ENCODE results near the gene STXBP6.
"Not testable (repeated sequence)": the region's sequence is repeated elsewhere in the genome, so short reads cannot be mapped to it uniquely, and the experiment has no call there.

The STXBP6 gene

DNA sequence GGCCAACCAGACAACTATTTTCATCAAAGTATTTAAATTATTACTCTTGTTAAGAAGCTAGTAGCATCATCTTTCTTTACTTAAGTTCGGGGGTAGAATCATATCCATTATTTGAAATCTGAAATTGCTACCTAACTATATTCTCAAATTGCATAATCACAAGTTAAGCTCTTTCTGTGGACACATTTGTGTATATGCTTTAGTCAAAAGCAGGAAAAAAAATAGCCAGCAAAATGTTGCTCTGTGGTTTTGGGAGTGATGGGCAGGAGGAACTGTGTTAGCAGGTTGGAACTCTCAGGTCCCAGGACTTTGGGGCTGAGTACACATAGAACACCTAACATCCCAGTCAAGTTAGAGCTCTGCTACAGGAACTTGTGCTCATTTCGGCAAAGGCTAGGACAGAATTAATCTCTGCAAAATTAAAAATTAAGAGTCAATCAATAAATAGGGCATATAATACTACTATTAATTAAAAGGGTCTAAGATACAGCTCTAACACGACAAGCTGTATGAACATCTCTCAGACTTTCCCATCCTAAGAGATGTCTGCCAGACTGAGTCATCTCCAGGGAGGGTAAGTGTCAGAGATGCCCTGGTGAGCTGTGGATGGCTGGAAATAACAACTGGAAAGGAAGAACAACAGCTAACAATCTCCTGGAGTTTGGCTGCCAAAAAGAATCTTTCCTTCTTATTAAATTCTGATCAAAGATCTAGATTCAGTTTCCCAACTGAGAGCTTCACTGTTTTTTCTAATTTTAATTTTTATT is 212.5 kb downstream of the STXBP6 start:
- DNase-seq (ENCODE audit: low spot score) (peak; percentile 18), FAIRE-seq (no peak)

DNA sequence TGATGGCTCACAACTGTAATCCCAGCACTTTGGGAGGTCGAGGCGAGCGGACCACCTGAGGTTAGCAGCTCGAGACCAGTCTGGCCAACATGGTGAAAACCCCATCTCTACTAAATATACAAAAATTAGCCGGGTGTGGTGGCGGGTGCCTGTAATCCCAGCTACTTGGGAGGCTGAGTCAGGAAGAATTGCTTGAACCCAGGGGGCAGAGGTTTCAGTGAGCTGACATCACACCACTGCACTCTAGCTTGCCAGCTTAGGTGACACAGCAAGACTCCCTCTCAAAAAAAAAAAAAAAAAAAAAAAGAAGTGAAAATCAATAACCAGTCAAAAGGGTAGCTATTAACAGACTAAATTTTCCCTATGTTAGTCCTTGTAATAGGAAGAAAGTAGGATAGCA is 213.6 kb downstream of the STXBP6 start:
- not testable (repeated sequence) for DNase-seq (ENCODE audit: low spot score); FAIRE-seq

DNA sequence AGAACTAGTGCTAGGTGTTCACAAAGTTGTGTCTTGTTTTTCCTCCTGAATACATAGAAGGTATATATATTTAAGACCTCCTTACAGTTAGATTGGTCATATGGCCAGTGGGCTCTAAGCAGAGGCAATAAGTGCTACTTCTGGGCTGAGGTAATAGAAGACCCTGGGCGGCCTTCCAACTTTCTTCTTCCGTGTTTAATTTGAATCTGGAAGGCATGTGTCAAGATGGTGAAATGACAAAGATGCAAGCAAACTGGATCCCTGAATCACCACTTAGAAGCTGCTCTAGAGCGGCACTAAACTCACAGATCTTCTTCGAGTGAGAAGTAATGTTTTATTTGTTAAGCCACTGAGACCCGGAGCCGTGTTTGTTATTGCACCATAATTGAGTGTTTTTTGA is 215.0 kb downstream of the STXBP6 start:
- FAIRE-seq = no peak

DNA sequence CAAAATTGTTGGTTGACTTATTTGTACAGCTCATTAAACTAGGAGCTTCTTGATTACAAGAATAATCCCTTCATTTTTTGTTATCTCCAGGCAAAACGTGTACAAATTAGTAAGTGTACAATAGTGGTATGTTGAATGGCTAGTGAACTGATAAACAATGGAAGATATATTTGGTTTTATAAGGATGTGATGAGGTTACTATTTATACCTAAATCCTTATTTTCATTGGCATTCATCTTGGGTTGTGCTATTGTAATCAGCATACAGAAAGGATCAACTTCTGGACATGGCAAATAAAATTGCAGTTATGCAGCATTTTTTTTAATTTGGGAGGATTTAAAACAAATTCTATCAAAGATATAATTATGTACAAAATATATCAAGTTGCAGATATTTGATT is 216.6 kb downstream of the STXBP6 start:
- FAIRE-seq = no peak
- no peak for DNase-seq (ENCODE audit: low spot score)

More for the DNA sequence above, 215.0 kb downstream of the STXBP6 start:
- DNase-seq (ENCODE audit: low spot score) = no peak

DNA sequence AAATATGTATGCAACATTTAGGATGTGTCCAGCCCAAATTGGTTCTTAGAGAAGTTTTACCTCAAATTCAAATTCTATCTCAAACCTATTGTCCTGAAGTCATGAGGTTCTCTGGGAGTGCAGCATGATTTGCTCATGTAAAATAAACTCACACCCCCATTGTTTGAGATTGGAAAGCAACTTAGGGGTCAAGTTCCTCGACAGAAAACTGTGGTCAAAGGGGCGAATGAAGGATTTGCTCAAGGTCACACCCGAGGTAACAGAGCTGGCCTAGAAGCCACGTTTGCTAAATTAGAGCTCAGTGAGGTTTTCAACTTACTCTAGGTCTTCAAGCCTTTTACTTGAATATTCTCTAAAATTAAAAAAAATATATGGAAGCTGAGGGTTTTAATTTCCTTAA is 218.3 kb downstream of the STXBP6 start:
- no peak for DNase-seq (ENCODE audit: low spot score)
- no peak for FAIRE-seq

DNA sequence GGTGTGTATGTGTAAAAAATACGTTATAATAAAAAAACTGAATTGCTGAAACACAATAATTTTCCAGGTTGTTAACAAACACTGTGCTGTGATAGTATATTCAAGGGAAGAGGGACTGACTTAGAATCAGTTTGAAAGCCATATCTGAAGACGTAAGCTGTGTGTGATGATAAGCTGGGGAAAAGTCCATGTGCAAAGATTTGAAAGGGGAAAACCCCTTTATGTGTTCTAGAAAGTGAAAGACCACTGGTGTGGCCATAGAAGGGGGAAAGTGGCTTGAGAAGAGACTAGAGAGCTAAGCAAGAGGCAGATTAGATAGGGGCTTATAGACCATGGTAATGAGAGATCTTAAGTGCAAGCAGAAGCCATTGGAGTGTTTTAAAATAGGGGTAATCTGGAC is 220.1 kb downstream of the STXBP6 start:
- DNase-seq (ENCODE audit: low spot score) (no peak), FAIRE-seq (no peak)

DNA sequence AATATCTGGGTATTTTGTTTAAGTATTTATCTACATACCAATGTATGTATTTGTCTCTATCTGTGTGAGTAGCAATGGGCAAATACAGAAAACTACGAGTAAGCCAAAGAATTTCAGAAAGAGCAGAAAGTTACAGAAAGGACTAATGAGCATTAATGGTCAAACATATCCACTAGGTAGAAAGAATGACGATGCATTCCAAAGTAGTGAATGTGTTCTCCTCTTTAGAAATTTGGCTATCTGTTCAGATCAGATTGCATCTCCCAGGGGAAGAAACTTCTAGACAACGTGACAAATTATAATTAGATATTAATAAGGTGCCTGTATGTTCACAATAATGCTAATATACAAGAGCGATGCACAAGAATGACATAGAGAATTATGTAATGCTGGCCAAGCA is 221.5 kb downstream of the STXBP6 start:
- FAIRE-seq (no peak), DNase-seq (ENCODE audit: low spot score) (no peak)

DNA sequence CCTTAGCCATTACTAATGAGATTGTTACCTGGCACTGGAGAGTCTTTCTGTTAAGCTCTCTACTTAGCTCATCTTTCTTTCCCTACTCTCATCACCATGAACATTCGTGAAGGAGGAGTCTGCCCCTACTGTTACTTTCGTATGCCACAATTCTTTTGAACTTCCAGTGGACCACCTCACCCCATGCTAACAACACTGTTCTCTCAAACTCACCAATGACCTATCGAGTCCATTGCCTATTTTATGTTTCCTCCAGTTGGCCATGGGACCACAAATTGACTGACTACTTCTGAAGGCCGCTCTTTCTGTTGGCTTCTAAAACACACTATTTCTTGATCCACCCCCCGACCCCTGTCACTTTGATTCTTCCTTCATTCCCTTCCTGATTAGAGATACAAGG is 223.6 kb downstream of the STXBP6 start:
- no peak for FAIRE-seq

DNA sequence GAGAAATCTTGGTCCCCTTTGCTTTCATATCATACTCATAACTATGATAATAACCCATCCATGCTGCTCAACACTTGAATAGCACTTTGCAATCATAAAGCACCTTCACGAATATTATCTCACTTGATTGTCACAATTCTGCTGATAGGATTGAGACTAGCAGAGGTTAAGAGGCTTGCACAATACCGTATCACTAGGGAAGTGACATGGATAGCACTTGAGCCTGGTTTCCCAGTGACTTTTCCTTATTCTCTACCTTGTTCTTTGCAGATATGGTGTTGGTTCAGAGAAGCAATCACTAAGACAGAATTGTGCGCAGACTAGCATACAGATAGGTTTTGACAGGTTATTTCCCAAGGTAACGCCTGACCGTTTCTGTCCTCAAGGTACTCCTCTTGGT is 229.3 kb downstream of the STXBP6 start:
- DNase-seq (ENCODE audit: low spot score) = no peak
- FAIRE-seq = no peak

More for the DNA sequence above, 223.6 kb downstream of the STXBP6 start:
- DNase-seq (ENCODE audit: low spot score) = no peak

DNA sequence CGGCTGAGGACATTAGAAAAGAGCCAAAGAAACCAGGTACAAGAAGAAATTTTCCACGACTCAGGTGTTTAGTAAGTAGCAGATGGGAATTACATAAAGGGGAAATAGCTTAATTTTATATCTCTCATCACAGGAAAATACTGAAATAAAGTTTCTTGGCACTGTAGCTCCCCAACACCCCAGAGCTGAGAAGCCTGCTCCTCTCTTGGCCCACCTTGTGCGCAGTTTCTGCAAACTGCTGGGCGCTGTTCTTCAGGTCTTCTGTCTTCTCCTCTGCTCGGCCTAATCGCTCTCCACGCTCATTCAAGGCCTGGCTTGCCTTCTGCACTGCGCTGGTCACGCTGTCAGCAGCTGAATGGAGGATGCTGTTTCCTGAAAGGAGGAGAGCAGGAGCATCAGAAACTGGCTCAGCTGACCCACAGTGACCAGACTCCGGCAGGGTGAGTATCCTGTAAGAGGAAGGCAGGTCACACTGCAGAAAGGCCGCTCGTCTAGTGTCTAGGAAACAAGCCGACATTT is 231.1 kb downstream of the STXBP6 start:
- no peak for DNase-seq (ENCODE audit: low spot score)
- FAIRE-seq = no peak

DNA sequence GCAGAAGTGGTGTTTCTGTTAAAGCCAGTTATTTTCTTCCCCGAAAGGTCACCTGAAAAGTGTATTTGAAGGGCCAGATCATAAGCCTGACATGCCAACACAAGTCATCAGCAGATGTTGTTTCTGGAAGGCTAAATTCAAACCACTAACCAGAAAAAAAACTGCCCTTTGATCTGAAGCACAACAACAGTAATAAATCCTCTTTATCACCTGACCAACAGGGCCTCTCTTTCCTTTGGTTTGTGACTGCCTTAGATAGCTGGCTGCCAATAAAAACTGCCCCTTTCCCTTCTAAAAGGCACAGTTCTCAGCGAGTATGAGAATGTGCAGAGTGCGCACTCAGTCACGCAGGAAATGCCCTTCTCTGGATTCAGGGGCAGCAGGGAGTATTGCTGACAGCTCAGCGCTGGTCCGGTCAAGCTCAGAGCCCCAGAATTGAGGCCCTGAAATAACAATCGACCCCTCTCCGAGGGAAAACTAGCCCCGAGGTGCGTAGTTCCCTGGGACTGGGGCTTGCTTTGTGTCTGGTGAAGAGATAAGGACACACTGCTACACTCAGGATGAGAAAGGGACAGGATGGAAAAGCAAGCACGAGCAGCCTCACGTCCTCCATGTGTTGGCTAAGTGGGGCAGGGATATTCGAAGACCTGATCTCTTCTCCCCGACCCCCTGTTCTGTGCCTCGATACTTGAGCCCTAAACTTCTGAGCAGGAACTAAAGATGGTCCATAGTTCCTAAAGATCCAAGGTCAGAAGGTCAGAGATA is 231.7 kb downstream of the STXBP6 start:
- FAIRE-seq (no peak), DNase-seq (ENCODE audit: low spot score) (no peak)

DNA sequence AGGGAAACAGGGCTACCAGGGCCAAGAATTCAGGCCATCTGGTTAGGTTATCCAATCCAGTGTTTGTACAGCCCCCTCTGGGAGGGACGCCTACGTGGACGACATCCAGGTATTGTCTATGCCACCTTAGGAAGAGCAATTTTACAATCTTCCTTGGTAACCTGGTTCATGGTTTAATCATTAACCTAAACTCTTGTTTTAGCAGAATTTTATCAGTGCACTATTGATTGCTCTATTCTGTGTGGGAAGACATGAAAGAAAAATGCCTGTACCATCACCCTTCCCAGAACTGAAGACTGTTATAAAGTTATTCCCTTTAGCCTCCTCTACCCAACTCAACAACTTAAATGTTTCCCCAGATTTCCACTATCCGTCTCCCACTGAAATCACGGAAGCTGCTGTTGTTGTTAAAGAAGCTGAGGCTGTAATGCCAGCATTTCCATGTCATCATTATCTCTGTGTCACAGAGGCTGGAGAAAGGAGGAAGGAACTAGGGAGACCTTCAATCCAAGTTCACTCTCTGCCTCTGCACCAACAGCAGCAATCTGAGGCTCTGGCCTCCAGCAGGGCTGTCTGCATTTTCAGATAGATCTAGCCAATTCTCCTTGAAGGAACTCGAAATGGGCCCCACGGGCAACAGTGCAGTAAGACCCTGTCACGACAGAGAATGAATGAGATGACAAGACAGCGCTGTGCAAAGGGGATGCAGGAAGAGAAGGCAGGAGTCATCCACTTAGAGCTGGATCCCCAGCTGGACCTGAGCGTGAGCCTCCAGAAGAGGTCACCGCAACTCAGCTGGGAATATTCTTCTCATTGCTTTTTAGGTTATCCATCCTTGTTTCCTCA is 232.5 kb downstream of the STXBP6 start:
- DNase-seq (ENCODE audit: low spot score) = no peak
- no peak for FAIRE-seq

DNA sequence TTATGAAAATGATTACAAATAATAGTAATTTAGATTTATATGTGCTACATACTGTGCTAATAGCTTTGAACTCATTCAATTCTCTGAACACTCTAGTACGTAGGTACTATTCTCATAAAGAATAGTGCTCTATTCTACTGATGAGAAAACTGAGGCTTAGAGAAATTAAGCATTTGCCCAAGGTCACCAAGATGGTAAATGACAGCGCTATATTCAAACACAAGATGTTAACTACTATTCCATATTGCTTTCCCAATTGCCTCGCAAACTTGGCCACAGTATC is 233.1 kb downstream of the STXBP6 start:
- DNase-seq (ENCODE audit: low spot score) = no peak
- FAIRE-seq = no peak

DNA sequence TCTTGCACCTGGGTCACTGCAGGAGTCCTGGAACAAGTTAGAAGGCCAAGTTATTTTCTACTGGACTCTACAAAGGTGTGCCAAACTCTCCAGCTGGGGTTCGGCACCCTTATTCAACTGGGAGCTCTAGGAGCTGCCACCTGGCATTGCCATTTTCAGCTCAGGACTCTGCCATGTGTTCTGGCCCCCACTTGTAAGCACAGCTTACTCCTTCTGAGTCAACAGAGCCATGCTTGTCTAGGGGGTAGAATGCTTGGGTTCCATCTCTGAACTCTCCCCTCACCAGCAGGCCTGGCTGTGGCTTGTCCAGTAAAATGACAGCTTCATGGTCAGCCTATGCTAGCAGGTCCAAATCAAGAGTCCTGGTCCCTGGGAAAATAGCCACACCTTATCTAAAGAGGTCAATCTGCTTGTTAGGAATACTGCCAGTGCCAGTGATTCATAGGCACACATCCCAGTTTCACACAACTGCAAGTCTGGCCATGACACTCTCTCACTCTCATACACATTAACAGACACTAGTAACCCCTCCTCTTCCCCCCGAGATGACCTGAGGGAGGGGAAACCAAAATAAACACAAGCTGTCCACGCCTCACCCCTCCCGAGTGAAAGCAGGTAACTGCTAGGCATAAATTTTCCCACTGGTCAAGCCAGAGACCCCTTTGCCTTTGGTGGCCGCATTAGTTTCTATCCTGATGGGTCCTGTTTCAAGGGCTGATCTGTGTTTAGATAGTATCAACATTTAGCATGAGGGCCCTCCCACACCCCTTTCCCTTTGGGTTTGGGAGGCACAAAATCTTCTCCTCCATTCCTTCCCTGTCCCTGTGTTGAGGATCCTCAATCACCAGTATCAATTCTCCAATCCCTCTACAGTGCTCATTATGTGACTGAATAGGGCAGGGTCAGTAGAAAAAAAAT is 233.7 kb downstream of the STXBP6 start:
- DNase-seq (ENCODE audit: low spot score) (peak; percentile 48), FAIRE-seq (peak; percentile 57)

DNA sequence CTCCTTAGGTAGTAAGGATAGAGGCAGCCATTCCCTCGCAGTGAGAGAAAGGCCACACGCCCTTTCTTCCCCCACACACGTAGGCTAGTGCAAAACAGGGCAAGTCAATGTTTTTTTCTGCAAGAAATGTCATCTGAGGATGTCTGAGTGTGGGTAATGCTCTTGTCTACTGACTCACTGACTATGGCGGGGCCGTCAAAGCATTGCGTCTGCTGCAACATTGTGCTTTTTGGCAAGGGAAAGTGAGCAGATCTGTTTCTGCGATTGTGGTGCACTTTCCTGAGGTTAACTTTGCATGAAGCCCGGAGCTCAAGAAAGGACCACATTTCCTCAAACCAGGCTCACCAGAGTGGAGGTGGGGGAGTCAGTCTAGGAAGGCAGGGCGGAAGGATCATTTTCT is 234.4 kb downstream of the STXBP6 start:
- DNase-seq (ENCODE audit: low spot score) = no peak
- FAIRE-seq = no peak

DNA sequence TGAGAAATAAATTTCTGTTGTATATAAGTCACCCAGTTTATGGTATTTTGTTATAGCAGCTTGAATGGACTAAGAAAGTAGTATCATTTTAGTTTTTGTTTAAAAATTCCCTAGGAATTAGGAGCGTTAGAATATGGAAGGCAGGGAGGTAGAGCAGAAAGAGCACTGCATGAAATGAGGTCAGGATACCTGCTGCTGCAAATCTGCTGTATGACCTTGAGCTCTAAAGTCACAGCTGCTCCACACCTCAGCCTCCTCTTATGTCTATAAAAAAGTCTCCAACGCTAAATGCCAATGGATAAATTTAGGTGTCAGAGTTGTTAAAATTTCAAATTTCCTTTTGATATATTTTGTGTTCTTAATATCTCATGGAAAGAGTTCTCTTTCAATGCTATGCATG is 235.0 kb downstream of the STXBP6 start:
- FAIRE-seq = no peak
- no peak for DNase-seq (ENCODE audit: low spot score)

DNA sequence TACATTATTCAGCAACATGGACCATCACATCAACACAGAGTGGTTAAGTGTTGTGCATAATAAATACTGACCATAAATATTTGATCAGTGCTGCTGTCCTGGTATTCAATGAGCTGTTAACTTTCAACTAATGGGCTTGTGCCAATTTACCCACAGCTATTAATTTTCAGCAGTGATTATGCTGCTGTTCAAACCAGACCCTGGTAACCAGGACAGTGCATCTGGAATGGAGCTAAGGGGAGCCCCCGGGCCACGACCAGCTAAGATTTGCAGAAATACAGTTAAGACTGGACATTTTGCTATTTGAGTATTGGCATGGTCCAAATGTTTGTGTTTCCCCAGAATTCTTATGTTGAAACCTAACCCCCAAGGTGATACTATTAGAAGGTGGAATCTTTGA is 235.6 kb downstream of the STXBP6 start:
- FAIRE-seq = no peak

DNA sequence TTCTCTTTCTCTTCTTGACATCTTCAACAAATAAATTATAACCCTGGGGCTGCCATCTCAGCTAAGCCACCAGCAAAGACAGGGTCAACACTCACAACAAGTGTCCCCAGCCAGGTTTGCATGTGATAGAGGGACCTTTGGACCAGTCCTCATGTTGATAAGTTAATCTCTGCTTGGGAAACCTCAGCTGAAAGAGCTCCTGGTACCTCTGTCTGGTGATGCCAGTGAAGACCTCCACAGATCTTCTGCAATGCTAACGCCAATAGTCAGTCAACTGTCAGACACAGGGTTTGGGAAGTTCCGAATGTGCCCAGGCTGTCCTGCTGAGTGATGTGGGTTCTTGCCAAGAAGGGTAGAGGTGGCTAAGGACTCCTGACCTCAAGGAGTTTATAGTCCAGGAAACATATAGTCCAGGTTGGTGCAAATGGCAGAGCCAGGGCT is 236.1 kb downstream of the STXBP6 start:
- no peak for FAIRE-seq
- no peak for DNase-seq (ENCODE audit: low spot score)

More for the DNA sequence above, 235.6 kb downstream of the STXBP6 start:
- DNase-seq (ENCODE audit: low spot score) = no peak

DNA sequence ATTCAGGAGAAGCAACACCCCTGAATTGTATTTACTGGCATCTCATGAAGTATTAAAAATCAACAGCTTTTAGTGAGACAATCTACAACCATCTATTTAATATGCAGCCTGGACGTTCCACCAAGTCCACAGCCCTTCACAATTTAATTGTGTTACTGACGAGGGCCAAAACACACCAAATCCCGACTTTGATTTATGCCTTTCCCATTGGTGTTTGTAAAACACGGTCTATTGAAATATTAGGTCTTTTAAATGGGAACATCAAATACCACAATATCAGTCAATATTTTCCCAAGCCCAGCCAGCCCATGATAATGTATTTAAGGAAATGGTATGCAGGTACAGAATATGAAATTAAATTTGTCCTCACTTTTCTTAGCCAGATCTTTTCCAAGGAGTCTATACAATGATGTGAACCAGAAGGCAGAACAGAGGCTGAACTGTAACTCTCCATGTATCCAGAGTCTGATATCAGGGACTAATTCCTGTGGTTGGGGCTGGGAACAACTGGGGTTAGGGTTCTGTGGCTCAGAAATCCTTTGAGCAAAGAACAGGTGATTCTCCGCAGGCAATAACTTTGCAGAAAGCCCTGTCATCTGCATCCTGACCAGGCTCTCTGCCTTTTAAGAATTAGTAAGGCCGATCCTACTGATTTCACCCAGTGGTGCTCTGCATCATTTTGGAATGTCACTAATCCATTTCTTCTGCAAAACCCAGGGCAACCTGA is 236.7 kb downstream of the STXBP6 start:
- no peak for DNase-seq (ENCODE audit: low spot score)
- FAIRE-seq = no peak

DNA sequence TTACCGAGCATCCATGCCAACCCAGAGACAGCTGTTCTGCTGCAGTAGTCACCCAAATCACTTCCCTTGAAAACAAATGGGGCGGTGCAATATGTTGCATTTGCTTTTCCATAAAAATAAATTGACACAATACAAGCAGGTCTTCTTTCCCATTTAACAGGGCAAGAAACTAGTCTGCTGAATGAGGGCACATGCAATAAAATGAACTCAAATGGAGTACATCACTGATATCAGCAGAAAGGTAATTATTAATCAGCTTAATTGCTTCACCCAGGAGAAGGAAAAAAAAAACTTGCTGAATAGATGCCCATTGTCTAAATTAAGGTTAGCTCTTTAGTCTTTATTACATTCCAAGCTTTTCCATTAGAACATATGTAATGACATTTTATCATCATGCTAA is 240.8 kb downstream of the STXBP6 start:
- FAIRE-seq = no peak
- DNase-seq (ENCODE audit: low spot score) = no peak
